GM19328 (cell line): ENCODE data around the gene ZW10.
"Not testable (repeated sequence)": the region's sequence is repeated elsewhere in the genome, so short reads cannot be mapped to it uniquely, and the experiment has no call there.

Experiments
- ATAC-seq: cut with Tn5 transposase; IDR thresholded peaks from one replicate; pipeline ENCODE4 v1.9.1; 2021; ENCODE audit warnings: mild to moderate bottlenecking, moderate library complexity; ENCODE audit not compliant: unreplicated experiment

ZW10 gene

GRCh38 chr11:113705871-113706655 is 67.4 kb downstream of the ZW10 start, which contains the start of gene TMPRSS5:
TSS of gene TMPRSS5 (minus strand) at chr11:113706308. CDS start at chr11:113706224, 84 bp downstream.
- no peak for ATAC-seq

- not testable (repeated sequence) for ATAC-seq
Measured at GRCh38 chr11:113703551-113703950, 69.9 kb downstream of the ZW10 start.

- no peak for ATAC-seq
Measured at GRCh38 chr11:113701491-113701890, 72.0 kb downstream of the ZW10 start.

- no peak for ATAC-seq
Measured at GRCh38 chr11:113698515-113698914, 75.0 kb downstream of the ZW10 start.

GRCh38 chr11:113697756-113698407 is 75.6 kb downstream of the ZW10 start:
- ATAC-seq, result no peak

GRCh38 chr11:113697111-113697510 is 76.4 kb downstream of the ZW10 start:
- no peak for ATAC-seq

GRCh38 chr11:113695207-113695606 is 78.3 kb downstream of the ZW10 start:
- ATAC-seq, result no peak

- ATAC-seq, result no peak
Measured at GRCh38 chr11:113694390-113694789, 79.1 kb downstream of the ZW10 start.

- no peak for ATAC-seq
Measured at GRCh38 chr11:113693030-113693429, 80.5 kb downstream of the ZW10 start.

- no peak for ATAC-seq
Measured at GRCh38 chr11:113690619-113691569, 82.6 kb downstream of the ZW10 start.

GRCh38 chr11:113689768-113690618 is 83.5 kb downstream of the ZW10 start:
- ATAC-seq, result no peak

- ATAC-seq, result no peak
Measured at GRCh38 chr11:113685654-113686359, 87.7 kb downstream of the ZW10 start.

- ATAC-seq, result no peak
Measured at GRCh38 chr11:113684496-113684895, 89.0 kb downstream of the ZW10 start.

GRCh38 chr11:113683481-113684046 is 89.9 kb downstream of the ZW10 start:
- no peak for ATAC-seq
